Measurements from ENCODE around the gene STK36.

- TF ChIP-seq, protein P1, sequence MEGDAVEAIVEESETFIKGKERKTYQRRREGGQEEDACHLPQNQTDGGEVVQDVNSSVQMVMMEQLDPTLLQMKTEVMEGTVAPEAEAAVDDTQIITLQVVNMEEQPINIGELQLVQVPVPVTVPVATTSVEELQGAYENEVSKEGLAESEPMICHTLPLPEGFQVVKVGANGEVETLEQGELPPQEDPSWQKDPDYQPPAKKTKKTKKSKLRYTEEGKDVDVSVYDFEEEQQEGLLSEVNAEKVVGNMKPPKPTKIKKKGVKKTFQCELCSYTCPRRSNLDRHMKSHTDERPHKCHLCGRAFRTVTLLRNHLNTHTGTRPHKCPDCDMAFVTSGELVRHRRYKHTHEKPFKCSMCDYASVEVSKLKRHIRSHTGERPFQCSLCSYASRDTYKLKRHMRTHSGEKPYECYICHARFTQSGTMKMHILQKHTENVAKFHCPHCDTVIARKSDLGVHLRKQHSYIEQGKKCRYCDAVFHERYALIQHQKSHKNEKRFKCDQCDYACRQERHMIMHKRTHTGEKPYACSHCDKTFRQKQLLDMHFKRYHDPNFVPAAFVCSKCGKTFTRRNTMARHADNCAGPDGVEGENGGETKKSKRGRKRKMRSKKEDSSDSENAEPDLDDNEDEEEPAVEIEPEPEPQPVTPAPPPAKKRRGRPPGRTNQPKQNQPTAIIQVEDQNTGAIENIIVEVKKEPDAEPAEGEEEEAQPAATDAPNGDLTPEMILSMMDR (conservative IDR thresholded peaks at IDR 0.05; ENCODE audit: low read length) = peak; percentile 96
- TF ChIP-seq EZH2phosphoT487 (IDR thresholded peaks at IDR 0.05; ENCODE audit: borderline replicate concordance, low read depth, low read length) = no peak
Observed at GRCh38 chr2:218648088-218648786, 23.6 kb upstream of the STK36 start.
